Activated T-cell treated with anti-CD3 and anti-CD28 coated beads, Interleukin-2, amount 50 U/mL, for 24 hours (primary cell): ENCODE measurements around the gene ASPHD1.
"Not testable (repeated sequence)": the region's sequence is repeated elsewhere in the genome, so short reads cannot be mapped to it uniquely, and the experiment has no call there.

Experiments used
- DNase-seq: peaks from one replicate; pipeline ENCODE4 v3.0.0-alpha.2; 2020
- H3K27ac Mint-ChIP-seq: 2 replicates; pipeline ENCODE4 v1.8.0; 2020; ENCODE audit warnings: mild to moderate bottlenecking, mixed read lengths
- H3K27me3 Mint-ChIP-seq: 2 replicates; pipeline ENCODE4 v1.8.0; 2020; ENCODE audit warnings: mixed read lengths
- H3K36me3 Mint-ChIP-seq: 2 replicates; pipeline ENCODE4 v1.8.0; 2020; ENCODE audit warnings: low read depth, mixed read lengths
- H3K4me1 Mint-ChIP-seq: 2 replicates; pipeline ENCODE4 v1.8.0; 2020; ENCODE audit warnings: low read depth, mixed read lengths
- H3K4me3 Mint-ChIP-seq: 2 replicates; pipeline ENCODE4 v1.8.0; 2020; ENCODE audit warnings: mild to moderate bottlenecking, moderate library complexity, mixed read lengths
- H3K9me3 Mint-ChIP-seq: 2 replicates; pipeline ENCODE4 v1.8.0; 2020; ENCODE audit warnings: mixed read lengths

The ASPHD1 gene

GRCh38 chr16:29909391-29909790 is 9.1 kb downstream of the ASPHD1 start:
- Mint-ChIP-seq H3K27ac (no peak overlapping the region), H3K27me3 (no peaks in the 10 kb centered on the region), H3K4me1 (no peaks in the 10 kb centered on the region), H3K4me3 (no peak overlapping the region), H3K36me3 (peaks cover 55% of the 10 kb centered on the region), H3K9me3 (no peaks in the 10 kb centered on the region)
- DNase-seq = no peak

GRCh38 chr16:29909851-29910250 is 9.6 kb downstream of the ASPHD1 start:
- H3K4me3 Mint-ChIP-seq, H3K9me3 Mint-ChIP-seq, H3K27ac Mint-ChIP-seq, H3K4me1 Mint-ChIP-seq, DNase-seq, H3K27me3 Mint-ChIP-seq: not testable (repeated sequence)
- H3K36me3 Mint-ChIP-seq = peaks cover 60% of the 10 kb centered on the region

- H3K27me3 Mint-ChIP-seq = no peaks in the 10 kb centered on the region
- no peak overlapping the region for H3K27ac Mint-ChIP-seq
- no peak for DNase-seq
- peaks cover 65% of the 10 kb centered on the region for H3K36me3 Mint-ChIP-seq
- H3K4me3 Mint-ChIP-seq = no peak overlapping the region
- H3K9me3 Mint-ChIP-seq = no peaks in the 10 kb centered on the region
- peaks cover 5% of the 10 kb centered on the region for H3K4me1 Mint-ChIP-seq
Measured at GRCh38 chr16:29910819-29911675, 10.8 kb downstream of the ASPHD1 start.

GRCh38 chr16:29911676-29912010 is 11.4 kb downstream of the ASPHD1 start:
- Mint-ChIP-seq H3K9me3 (no peaks in the 10 kb centered on the region), H3K4me3 (no peak overlapping the region), H3K4me1 (peaks cover 8% of the 10 kb centered on the region), H3K27ac (no peak overlapping the region), H3K36me3 (peaks cover 66% of the 10 kb centered on the region), H3K27me3 (no peaks in the 10 kb centered on the region)
- no peak for DNase-seq

- Mint-ChIP-seq H3K9me3 (no peaks in the 10 kb centered on the region), H3K36me3 (peaks cover 69% of the 10 kb centered on the region), H3K4me1 (peaks cover 9% of the 10 kb centered on the region), H3K4me3 (no peak overlapping the region), H3K27ac (no peak overlapping the region), H3K27me3 (no peaks in the 10 kb centered on the region)
- no peak for DNase-seq
Measured at GRCh38 chr16:29912087-29912486, 11.8 kb downstream of the ASPHD1 start.

GRCh38 chr16:29913514-29913913 is 13.2 kb downstream of the ASPHD1 start:
- H3K27ac Mint-ChIP-seq = no peak overlapping the region
- H3K27me3 Mint-ChIP-seq = no peaks in the 10 kb centered on the region
- H3K4me1 Mint-ChIP-seq = peaks cover 9% of the 10 kb centered on the region
- no peaks in the 10 kb centered on the region for H3K9me3 Mint-ChIP-seq
- no peak overlapping the region for H3K4me3 Mint-ChIP-seq
- peaks cover 72% of the 10 kb centered on the region for H3K36me3 Mint-ChIP-seq
- DNase-seq = no peak

- Mint-ChIP-seq H3K9me3 (no peaks in the 10 kb centered on the region), H3K4me3 (no peak overlapping the region), H3K4me1 (peaks cover 13% of the 10 kb centered on the region), H3K27ac (peak overlapping the region; percentile 68), H3K27me3 (no peaks in the 10 kb centered on the region), H3K36me3 (peaks cover 81% of the 10 kb centered on the region)
- no peak for DNase-seq
Measured at GRCh38 chr16:29915590-29916247, 15.4 kb downstream of the ASPHD1 start.

- Mint-ChIP-seq H3K9me3 (no peaks in the 10 kb centered on the region), H3K4me1 (peaks cover 18% of the 10 kb centered on the region), H3K4me3 (no peak overlapping the region), H3K36me3 (peaks cover 86% of the 10 kb centered on the region), H3K27me3 (no peaks in the 10 kb centered on the region), H3K27ac (no peak overlapping the region)
- DNase-seq = no peak
Measured at GRCh38 chr16:29916979-29917378, 16.7 kb downstream of the ASPHD1 start.

GRCh38 chr16:29920288-29921033 is 20.2 kb downstream of the ASPHD1 start:
- peaks cover 86% of the 10 kb centered on the region for H3K36me3 Mint-ChIP-seq
- no peaks in the 10 kb centered on the region for H3K9me3 Mint-ChIP-seq

GRCh38 chr16:29921034-29921385 is 20.7 kb downstream of the ASPHD1 start:
- no peak overlapping the region for H3K4me3 Mint-ChIP-seq

More at GRCh38 chr16:29920288-29921033, 20.2 kb downstream of the ASPHD1 start:
- H3K27ac Mint-ChIP-seq = no peak overlapping the region
- DNase-seq = no peak
- H3K27me3 Mint-ChIP-seq = no peaks in the 10 kb centered on the region
- no peak overlapping the region for H3K4me3 Mint-ChIP-seq
- H3K4me1 Mint-ChIP-seq = peaks cover 38% of the 10 kb centered on the region

GRCh38 chr16:29922326-29922725 is 22.0 kb downstream of the ASPHD1 start:
- no peak for DNase-seq
- Mint-ChIP-seq H3K27me3 (no peaks in the 10 kb centered on the region), H3K9me3 (no peaks in the 10 kb centered on the region), H3K4me1 (peaks cover 42% of the 10 kb centered on the region), H3K4me3 (no peak overlapping the region), H3K27ac (peak overlapping the region; percentile 22), H3K36me3 (peaks cover 73% of the 10 kb centered on the region)

More at GRCh38 chr16:29921034-29921385, 20.7 kb downstream of the ASPHD1 start:
- no peak for DNase-seq
- Mint-ChIP-seq H3K9me3 (no peaks in the 10 kb centered on the region), H3K27me3 (no peaks in the 10 kb centered on the region), H3K4me1 (peaks cover 33% of the 10 kb centered on the region), H3K36me3 (peaks cover 83% of the 10 kb centered on the region), H3K27ac (no peak overlapping the region)

- peaks cover 44% of the 10 kb centered on the region for H3K4me1 Mint-ChIP-seq
- H3K9me3 Mint-ChIP-seq = no peaks in the 10 kb centered on the region
- peak overlapping the region; percentile 22 for H3K27ac Mint-ChIP-seq
- no peak for DNase-seq
- H3K27me3 Mint-ChIP-seq = no peaks in the 10 kb centered on the region
- peaks cover 66% of the 10 kb centered on the region for H3K36me3 Mint-ChIP-seq
- H3K4me3 Mint-ChIP-seq = no peak overlapping the region
Measured at GRCh38 chr16:29922986-29923501, 22.8 kb downstream of the ASPHD1 start.

- Mint-ChIP-seq H3K27ac (peak overlapping the region; percentile 91), H3K36me3 (peaks cover 51% of the 10 kb centered on the region), H3K9me3 (no peaks in the 10 kb centered on the region), H3K4me1 (peaks cover 44% of the 10 kb centered on the region), H3K4me3 (peak overlapping the region; percentile 89), H3K27me3 (no peaks in the 10 kb centered on the region)
- no peak for DNase-seq
Measured at GRCh38 chr16:29925105-29925756, 24.9 kb downstream of the ASPHD1 start.
